Epithelial cell of proximal tubule (primary cell): ENCODE measurements around the gene ACACB. TPM values are rescaled to one million over a fixed set of nuclear protein-coding genes. Genes with fewer than 3 reads are reported as not detected.

Experiments
- DNase-seq: peaks from one replicate; pipeline ENCODE4 v3.0.0-alpha.2; 2011; ENCODE audit warnings: low read depth
- H3K4me3 ChIP-seq: 2 replicates; pipeline ENCODE4 v1.5.1; 2011; ENCODE audit warnings: low read depth, mild to moderate bottlenecking, low read length
- CTCF ChIP-seq: conservative IDR thresholded peaks from 2 replicates; pipeline ENCODE4 v1.5.1; 2012; ENCODE audit warnings: low read depth, mild to moderate bottlenecking, low read length
- total RNA-seq: library from RNA; depleted of rRNA; stranded (reverse); fragments of >200 nt; gene quantifications from 2 replicates; pipeline ENCODE4 v1.2.3, GENCODE V29; 2015

The ACACB gene
- total RNA-seq, 1 donor from 2014 or later = 26.5 TPM

GRCh38 chr12:109308534-109309380, 192.4 kb downstream of the ACACB start, which contains the start of gene FOXN4:
FOXN4 (minus strand) TSS chr12:109309284; CDS start chr12:109308321, 963 bp downstream.
- no peak for TF ChIP-seq CTCF
- peak within 1 kb of the TSS; percentile 33 for H3K4me3 ChIP-seq
- DNase-seq = no peak

GRCh38 chr12:109309381-109310246, 193.2 kb downstream of the ACACB start:
- H3K4me3 ChIP-seq = peak overlapping the region; percentile 33
- DNase-seq = no peak
- TF ChIP-seq CTCF = no peak

DNA sequence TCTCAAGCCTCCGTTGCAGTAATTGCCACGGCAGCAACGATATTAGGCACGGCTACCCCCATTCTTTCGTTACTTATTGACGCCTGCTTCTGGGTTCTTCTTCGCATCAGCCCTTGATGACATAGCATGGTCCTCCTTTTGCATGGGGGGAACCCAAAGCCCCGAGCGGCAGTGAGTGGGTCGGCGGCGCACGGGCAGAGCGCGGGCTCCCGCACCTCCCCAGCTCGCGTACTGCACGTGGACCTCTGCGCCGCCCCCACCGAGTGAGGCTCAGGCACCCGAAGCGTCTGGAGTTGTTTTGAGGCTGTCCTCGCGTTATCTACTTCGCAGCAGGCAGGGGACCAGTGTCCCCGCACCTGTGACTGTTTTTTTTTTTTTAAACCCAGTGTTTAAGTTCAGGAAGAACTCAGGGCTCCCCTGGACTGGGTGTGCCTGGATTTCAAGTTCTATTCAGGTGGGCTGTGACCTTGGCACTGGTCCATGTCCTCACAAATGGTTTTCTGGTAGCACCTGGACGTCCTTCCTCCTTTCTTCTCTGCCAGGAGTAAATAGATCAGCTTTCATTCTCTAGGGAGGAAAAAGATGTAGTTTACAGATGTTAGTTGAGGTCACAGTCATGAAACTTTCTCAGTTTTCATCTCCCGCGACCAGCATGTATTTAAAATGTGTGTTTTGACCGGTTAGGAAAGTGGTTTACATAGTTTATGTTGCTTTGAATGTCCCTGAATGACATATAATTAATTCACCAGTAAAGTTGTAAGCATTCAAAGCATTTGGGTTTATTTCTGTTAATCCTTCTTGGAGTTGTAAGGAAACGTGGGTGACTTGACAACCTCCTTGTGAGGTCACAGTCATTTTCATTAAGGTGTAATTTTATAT, 194.1 kb downstream of the ACACB start:
- no peak for TF ChIP-seq CTCF
- no peak for DNase-seq

More for the DNA sequence above, 194.1 kb downstream of the ACACB start:
- peak overlapping the region; percentile 33 for H3K4me3 ChIP-seq

Other genes starting within 250 kb of the ACACB start
- gene DAO, start 236.5 kb upstream of the ACACB start, total RNA-seq = not detected in 2 replicates
- gene SVOP, start 95.5 kb upstream of the ACACB start, total RNA-seq = not detected in 2 replicates
- gene USP30, start 64.0 kb upstream of the ACACB start, total RNA-seq = 6.1 and 13.0 TPM in 2 replicates
- gene ALKBH2, start 23.1 kb upstream of the ACACB start, total RNA-seq = 10.8 and 24.1 TPM in 2 replicates
- gene UNG, start 19.0 kb upstream of the ACACB start, total RNA-seq = 101 and 118 TPM in 2 replicates
- gene FOXN4, start 192.7 kb downstream of the ACACB start, total RNA-seq = not detected in 2 replicates
- not detected in 2 replicates for gene MYO1H, start 231.3 kb downstream of the ACACB start, total RNA-seq